Neural crest cell (in vitro differentiated cells): ENCODE measurements around the gene GRIP1. TPM values are rescaled to one million over a fixed set of nuclear protein-coding genes. Genes with fewer than 3 reads are reported as not detected.

Source experiments
- DNase-seq: peaks from one replicate; pipeline ENCODE4 v3.0.0; 2021; ENCODE audit warnings: low read depth, mixed read lengths, low spot score
- H3K27ac Mint-ChIP-seq: one replicate; pipeline ENCODE4 v1.8.0; 2021; ENCODE audit warnings: mild to moderate bottlenecking, mixed read lengths; ENCODE audit not compliant: unreplicated experiment
- H3K27me3 Mint-ChIP-seq: 2 replicates; pipeline ENCODE4 v1.8.0; 2021; ENCODE audit warnings: low read depth, mild to moderate bottlenecking, mixed read lengths
- H3K36me3 Mint-ChIP-seq: 2 replicates; pipeline ENCODE4 v1.8.0; 2021; ENCODE audit warnings: low read depth, mild to moderate bottlenecking, mixed read lengths
- H3K4me1 Mint-ChIP-seq: 2 replicates; pipeline ENCODE4 v1.8.0; 2021; ENCODE audit warnings: mixed read lengths
- H3K4me3 Mint-ChIP-seq: one replicate; pipeline ENCODE4 v1.8.0; 2021; ENCODE audit warnings: mild to moderate bottlenecking, mixed read lengths
- H3K9me3 Mint-ChIP-seq: 2 replicates; pipeline ENCODE4 v1.8.0; 2021; ENCODE audit warnings: mixed read lengths
- CTCF ChIP-seq: fragments of 200-600 bp; sonication (generic); conservative IDR thresholded peaks from 2 replicates; pipeline ENCODE4 v1.5.0; 2021; ENCODE audit warnings: antibody characterized with exemption, mild to moderate bottlenecking
- total RNA-seq: library from RNA; stranded (reverse); gene quantifications from 2 replicates; pipeline ENCODE4 v1.2.1, GENCODE V29; 2021

The GRIP1 gene
- total RNA-seq, 1 donor from 2014 or later, result 40.3 TPM

DNA sequence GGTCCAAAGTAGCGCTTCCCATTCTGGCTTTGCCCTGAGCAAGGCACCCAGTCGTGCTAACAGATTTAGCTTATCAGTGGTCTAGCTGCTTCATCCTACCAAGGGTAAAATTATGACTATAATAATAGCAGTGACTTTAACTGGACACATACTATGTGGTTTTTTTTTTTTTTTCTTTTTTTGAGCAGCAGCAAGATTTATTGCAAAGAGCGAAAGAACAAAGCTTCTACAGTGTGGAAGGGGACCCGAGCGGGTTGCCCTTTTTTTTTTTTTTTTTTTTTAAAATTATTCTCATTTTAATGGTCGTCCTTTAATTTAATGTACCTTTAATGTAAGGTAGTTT is 376.1 kb downstream of the GRIP1 start:
- DNase-seq, result no peak
- Mint-ChIP-seq H3K27ac (peak overlapping the region; percentile 98), H3K4me3 (peak overlapping the region; percentile 98), H3K36me3 (no peaks in the 10 kb centered on the region), H3K4me1 (peaks cover 17% of the 10 kb centered on the region), H3K9me3 (no peaks in the 10 kb centered on the region), H3K27me3 (peaks cover 28% of the 10 kb centered on the region)
- TF ChIP-seq CTCF, result no peak

- no peaks in the 10 kb centered on the region for H3K9me3 Mint-ChIP-seq
- H3K27ac Mint-ChIP-seq, result peak within 1 kb of the TSS; percentile 98
- peak within 1 kb of the TSS; percentile 98 for H3K4me3 Mint-ChIP-seq
- H3K27me3 Mint-ChIP-seq, result peaks cover 32% of the 10 kb centered on the region
- H3K4me1 Mint-ChIP-seq, result peaks cover 17% of the 10 kb centered on the region
- DNase-seq, result peak; percentile 94
- no peaks in the 10 kb centered on the region for H3K36me3 Mint-ChIP-seq
- TF ChIP-seq CTCF, result no peak
Measured at GRCh38 chr12:66301944-66302826, 376.7 kb downstream of the GRIP1 start, which contains the start of gene HELB. Gene HELB, plus strand, starts transcription at chr12:66302493. Its CDS starts 111 bp downstream, at chr12:66302604.

DNA sequence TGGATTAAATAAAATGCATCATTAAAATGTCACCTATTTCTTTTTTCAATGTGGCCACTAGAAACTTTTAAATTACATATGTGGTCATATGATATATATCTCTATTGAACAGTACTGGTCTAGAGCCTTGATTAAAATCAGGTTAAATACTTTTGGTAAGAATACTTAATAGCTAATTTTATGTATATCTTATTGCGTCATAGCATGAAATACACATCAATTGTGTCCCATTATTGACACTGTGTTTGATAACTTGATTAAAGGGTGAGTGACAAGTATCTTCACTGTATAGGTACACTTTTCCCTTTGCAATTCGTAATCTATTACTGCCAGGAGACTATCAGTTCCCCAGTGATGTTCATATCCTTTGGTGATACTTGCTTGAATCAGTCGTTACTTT is 381.0 kb downstream of the GRIP1 start:
- Mint-ChIP-seq H3K27me3 (peaks cover 34% of the 10 kb centered on the region), H3K36me3 (no peaks in the 10 kb centered on the region), H3K9me3 (no peaks in the 10 kb centered on the region), H3K4me1 (peaks cover 13% of the 10 kb centered on the region), H3K4me3 (no peak overlapping the region), H3K27ac (no peak overlapping the region)
- no peak for TF ChIP-seq CTCF
- DNase-seq, result no peak
